Right ventricle myocardium superior (tissue), 1 donor: Measurements from ENCODE around the gene FLRT2. TPM values are rescaled to one million over a fixed set of nuclear protein-coding genes. Genes with fewer than 3 reads are reported as not detected.

ENCODE experiments used
- ATAC-seq: fragments of 200-7000 bp; cut with Tn5 transposase; one replicate; pipeline ENCODE4 v1.9.1; 2020; ENCODE audit warnings: mild to moderate bottlenecking; ENCODE audit not compliant: poor library complexity
- DNase-seq: peaks from one replicate; pipeline ENCODE4 v3.0.0-alpha.2; 2020
- intact Hi-C: fragments of 100-400 bp; cut with DNase I; formaldehyde crosslinking; loops from one replicate; pipeline ENCODE4 v1.11.2; 2022
- total RNA-seq: library from RNA; stranded (reverse); fragmentation: NEBNext Ultra II Directional; extraction: Animal tissue kit (Norgen Biotek cat#: 25700); gene quantifications from one replicate; pipeline ENCODE4 v1.2.1, GENCODE V29; 2021
- donor health status: DM: no; HTN: yes; CAD: no; lungs with severe emphysema.

Gene FLRT2
- total RNA-seq, 1 donor from 2014 or later: 3.0 TPM

DNA sequence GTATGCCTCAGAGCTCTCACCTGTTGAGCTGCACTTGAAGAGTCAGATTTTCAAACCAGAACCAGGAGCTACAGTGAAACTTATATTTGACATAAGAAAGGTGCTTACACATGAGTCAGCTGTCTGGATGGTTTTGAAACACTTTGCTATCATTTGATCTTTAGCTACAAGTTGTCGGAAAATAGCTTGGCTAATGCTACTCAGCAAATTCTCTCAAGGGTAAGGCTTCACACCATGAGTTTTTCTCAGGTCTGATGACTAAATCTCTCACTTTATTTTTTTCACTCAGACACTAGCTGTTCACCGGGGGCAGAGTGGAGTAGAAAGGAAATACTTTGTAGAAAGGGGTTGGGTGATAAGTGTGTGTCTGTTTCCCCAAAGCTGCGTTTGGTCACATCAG lies 171.8 kb downstream of the FLRT2 start:
- ATAC-seq: no peak
- intact Hi-C loops: no loop called here
- DNase-seq: no peak

DNA sequence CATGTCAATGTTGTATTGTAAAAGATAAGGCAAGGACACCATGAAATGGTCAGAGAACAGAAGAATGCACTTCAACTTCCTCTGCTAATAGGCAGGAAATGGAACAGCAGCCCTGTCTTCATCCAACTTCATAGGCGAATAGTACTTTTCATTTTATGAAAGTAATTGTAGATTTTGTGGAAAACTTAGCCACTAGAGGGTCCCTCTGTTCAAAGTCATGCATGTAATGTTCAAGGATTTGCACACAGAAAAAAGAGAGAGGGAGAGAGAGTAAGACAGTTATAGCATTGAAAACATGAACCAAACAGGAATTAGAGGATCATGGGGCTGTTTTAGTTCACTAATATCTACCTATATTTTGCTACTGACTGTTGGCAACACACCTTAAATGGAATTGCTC lies 172.2 kb downstream of the FLRT2 start:
- DNase-seq (no peak), ATAC-seq (no peak)
- intact Hi-C loops: no loop called here

DNA sequence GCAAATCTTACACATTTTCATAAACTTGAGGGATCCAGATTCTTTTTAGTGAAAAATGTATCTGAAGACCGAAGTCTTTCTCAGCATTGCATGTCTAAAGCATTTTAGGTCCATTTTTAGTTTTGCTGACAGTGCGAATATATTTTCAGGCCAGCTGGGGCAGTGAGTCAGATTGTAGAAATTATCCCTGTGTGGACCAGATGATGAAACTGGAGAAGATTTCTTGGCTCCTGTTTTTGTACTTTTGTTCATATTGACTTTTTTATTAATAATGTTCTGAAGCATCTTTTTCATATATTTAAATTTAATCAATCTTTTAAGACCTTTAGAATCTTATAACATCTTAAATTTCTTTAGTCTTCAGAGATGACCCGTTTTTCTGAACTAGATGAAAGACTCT lies 173.1 kb downstream of the FLRT2 start:
- intact Hi-C loops: no loop called here
- no peak for ATAC-seq

More for the DNA sequence above, 173.1 kb downstream of the FLRT2 start:
- no peak for DNase-seq
